H1 (cell line): ENCODE measurements around the gene MROH8. TPM values are rescaled to one million over a fixed set of nuclear protein-coding genes. Genes with fewer than 3 reads are reported as not detected.

Experiments
- BRCA1 ChIP-seq: IDR thresholded peaks from 2 replicates; pipeline ENCODE4 v1.6.1; 2012; ENCODE audit warnings: low read depth, low read length, improper control_type of control experiment
- CHD2 ChIP-seq: IDR thresholded peaks from 2 replicates; pipeline ENCODE4 v1.6.1; 2012; ENCODE audit warnings: low read length, improper control_type of control experiment
- CHD7 ChIP-seq: fragments of 300-600 bp; sonication (generic); IDR thresholded peaks from 2 replicates; pipeline ENCODE4 v1.7.1; 2012; ENCODE audit warnings: low read length, moderate library complexity, mild to moderate bottlenecking, inconsistent platforms; ENCODE audit not compliant: insufficient replicate concordance
- CTCF ChIP-seq, 3 experiments: IDR thresholded peaks; 1 replicate in 2 of 3; 2 replicates in 1 of 3; pipeline versions ENCODE4 v1.5.1 to v1.6.1; 2011; ENCODE audit warnings: low read length in 3 of 3, mild to moderate bottlenecking in 3 of 3, inconsistent platforms in 2 of 3, low read depth in 1 of 3, moderate library complexity in 1 of 3; ENCODE audit not compliant: insufficient read depth in 1 of 3; ENCODE audit errors: control extremely low read depth in 1 of 3
- NRF1 ChIP-seq: IDR thresholded peaks from 2 replicates; pipeline ENCODE4 v1.6.1; 2011; ENCODE audit warnings: mild to moderate bottlenecking, low read depth, low read length, improper control_type of control experiment
- RNF2 ChIP-seq: fragments of 200-900, 300-1000 bp; sonication (generic); IDR thresholded peaks from 2 replicates; pipeline ENCODE4 v1.7.1; 2016; ENCODE audit warnings: borderline replicate concordance, low read depth, mild to moderate bottlenecking, antibody characterized with exemption, low read length; ENCODE audit not compliant: poor library complexity, severe bottlenecking; ENCODE audit errors: missing control alignments
- ZNF274 ChIP-seq: IDR thresholded peaks from 2 replicates; pipeline ENCODE4 v1.7.0; 2012; ENCODE audit warnings: low read length, borderline replicate concordance; ENCODE audit errors: extremely low read depth
- polyA plus RNA-seq, 7 experiments: library from polyadenylated mRNA; depleted of rRNA in 3 of 7; stranded (reverse) in 5 of 7; unstranded in 2 of 7; fragments of >200 nt in 5 of 7; fragments of 200-250 nt in 2 of 7; gene quantifications; 1 replicate in 5 of 7; 2 replicates in 1 of 7; 4 replicates in 1 of 7; pipeline versions ENCODE4 v1.2.1 to v1.2.3, GENCODE V29; 2011 to 2013; ENCODE audit warnings: missing spikeins in 2 of 7, mixed read lengths in 2 of 7
- total RNA-seq: library from RNA; stranded (reverse); fragmentation: NEBNext Ultra II Directional; extraction: Animal tissue kit (Norgen Biotek cat#: 25700); gene quantifications from 2 replicates; pipeline ENCODE4 v1.2.1, GENCODE V29; 2021

Gene MROH8
- total and polyA plus RNA-seq, 2 of the 8 experiments (the other 6 are each of a cell fraction or from before 2014, with no cell fraction given) = 0.50 to 0.86 TPM

GRCh38 chr20:37154684-37155298 is 24.6 kb downstream of the MROH8 start (continued):
- no peak for TF ChIP-seq CTCF (IDR thresholded peaks at IDR 0.05; ENCODE audit: control extremely low read depth in 1 of 3, insufficient read depth in 1 of 3, low read depth in 1 of 3, low read length in 3 of 3)
- no peak for TF ChIP-seq CHD7
- TF ChIP-seq CHD2 = no peak
- TF ChIP-seq RNF2 = no peak
- no peak for TF ChIP-seq ZNF274
- no peak for TF ChIP-seq NRF1
- no peak for TF ChIP-seq BRCA1
